GF-D8 (cell line): Measurements from ENCODE around the gene TEX2.
"Not testable (repeated sequence)": the region's sequence is repeated elsewhere in the genome, so short reads cannot be mapped to it uniquely, and the experiment has no call there.

ENCODE experiments used
- DNase-seq: peaks from one replicate; lab custom pipeline; 2025; lab: John Stamatoyannopoulos, UW

TEX2 gene

DNA sequence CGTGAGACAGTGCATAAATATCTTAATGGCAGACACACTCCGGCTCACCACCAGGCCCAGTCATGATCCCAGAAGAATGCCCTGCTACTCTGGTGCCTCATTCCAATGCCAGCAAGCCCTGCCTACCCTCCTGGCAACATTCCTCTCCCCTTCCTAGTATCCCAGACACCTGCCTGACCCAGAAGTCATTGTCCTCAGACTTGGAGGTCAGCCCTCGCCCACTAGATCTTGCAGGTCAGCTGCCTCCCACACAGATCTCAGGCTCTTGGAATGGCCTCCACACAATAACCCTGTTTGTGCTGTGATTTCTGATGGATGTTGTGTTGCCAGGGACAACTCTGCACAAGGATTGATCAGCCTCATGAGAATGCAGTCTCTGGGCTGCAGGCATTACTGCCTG lies 1.8 kb upstream of the TEX2 start:
- DNase-seq = no peak

DNA sequence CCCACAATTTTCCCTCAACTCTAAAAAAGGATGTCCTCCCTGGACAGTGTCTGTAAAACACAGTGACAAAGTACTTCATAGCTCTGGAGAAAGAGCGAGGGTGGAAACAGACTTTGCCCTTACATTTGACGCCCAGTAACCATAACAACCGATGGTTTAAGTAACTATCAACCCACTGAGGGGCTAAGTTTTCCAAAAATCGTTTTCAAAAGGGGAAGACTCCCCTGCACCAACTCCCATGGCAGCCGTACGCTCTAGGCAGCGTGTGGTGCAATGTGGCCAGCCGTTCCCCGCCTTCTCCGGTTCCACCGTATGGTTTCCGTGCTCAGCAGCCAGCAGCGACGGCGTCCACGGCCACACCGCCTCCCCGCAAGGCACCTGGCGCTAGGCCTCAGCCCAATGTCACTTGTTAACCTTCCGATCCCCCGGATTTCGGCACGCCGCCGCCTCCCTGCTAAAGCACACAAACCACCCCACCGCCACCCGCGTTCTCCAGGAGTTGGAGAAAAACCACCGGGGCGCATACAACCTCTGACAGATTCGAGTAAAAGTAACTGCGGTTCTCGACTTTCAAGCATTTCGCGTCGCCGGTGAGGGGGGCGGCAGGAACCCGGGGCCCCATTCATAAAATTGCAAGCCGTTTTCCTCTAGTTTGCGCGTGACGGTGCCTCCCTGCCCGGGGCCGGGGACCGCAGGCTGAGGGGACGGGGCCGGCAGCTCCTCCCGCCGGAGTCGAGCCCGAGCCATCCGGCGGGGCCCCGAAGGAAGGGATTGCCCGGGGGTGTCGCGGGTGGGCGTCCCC lies 661 bp downstream of the TEX2 start:
- DNase-seq = peak; percentile 17

DNA sequence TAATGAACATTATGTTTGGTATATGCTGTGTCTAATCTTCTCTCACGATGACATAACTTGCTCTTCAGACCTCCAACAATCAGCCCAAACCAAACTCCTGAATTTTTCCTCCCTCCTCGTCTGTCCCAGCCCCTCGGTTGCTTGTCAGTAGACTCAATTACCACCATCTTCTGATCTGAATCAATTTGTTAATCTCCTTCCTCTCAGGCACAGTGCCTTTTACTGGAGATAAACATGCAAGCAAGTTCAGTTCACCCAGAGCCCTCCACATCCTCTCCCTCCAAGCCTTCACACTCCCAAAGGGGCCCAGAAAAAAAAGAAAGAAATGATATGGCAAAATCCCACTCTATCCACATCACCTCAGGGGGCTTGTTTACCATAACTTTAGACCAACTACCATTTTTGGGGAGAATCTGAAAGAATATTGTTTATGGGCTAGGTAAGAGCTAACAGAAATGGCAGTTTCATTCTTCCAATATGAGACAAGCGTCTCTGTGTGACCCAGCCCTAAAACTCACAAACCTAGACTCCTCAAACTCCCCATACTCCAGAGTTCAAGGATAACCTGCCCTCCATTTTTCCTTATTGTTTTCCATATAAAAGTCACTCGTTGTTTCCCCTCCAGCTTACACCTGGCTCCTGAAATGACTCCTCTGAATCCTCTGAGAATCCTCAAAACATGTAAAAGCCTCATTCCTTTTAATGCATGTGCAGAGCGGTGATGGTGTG lies 1.5 kb downstream of the TEX2 start:
- DNase-seq = no peak

DNA sequence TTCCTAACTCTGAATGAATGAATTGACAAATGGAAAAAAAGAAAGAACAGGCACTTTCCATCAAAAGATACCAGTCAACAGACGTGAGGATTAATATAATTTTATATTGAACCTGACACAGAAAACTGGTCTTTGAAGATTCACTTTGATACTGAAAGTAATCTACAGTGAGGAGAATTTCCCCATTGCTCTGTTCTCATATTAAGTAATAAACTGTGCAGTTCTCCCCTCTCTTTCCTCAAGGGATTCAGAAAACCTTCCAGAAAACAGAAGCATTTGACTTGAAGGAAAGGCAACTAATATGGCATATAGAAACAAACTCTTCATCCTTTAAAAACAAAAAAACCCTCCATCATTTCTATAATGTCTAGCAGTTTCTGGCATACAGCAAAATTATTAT lies 2.2 kb downstream of the TEX2 start:
- DNase-seq = no peak

DNA sequence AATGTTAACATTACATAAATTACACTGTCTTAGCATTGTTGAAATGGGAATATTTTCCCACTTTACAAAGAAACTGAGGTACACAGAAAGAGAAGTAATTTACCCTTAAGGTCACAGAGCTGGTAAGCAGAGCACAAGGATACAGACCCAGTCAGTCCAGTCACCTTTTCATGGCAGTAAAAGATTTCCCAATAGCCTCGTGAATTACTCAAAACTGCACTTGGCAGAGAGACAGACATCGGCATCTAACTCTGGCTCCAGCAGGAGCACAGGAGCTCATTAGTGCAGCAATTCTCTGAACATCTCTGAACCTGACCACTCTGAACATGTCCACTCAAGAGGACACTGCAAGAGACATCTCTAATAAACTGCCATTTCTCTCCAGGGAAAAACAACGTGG lies 3.1 kb downstream of the TEX2 start:
- DNase-seq = peak; percentile 9

DNA sequence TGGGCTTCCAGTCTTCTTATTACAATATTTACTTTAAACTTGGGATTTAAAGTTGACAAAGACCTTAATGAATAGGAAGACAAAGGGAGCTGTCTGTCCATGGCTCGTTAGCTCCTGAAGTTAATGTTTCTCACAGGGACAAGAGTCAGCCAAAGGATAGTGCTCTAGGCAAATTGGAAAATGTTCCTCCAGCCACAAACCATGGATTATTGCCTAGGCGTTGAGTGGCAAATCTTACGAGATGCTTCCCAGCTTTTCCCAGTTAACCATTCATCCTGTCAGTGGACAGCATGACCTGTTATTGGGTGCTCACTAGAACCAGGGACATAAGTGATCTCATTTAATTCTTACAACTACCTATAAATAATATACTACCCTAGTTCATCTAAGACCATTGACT lies 3.6 kb downstream of the TEX2 start:
- no peak for DNase-seq

DNA sequence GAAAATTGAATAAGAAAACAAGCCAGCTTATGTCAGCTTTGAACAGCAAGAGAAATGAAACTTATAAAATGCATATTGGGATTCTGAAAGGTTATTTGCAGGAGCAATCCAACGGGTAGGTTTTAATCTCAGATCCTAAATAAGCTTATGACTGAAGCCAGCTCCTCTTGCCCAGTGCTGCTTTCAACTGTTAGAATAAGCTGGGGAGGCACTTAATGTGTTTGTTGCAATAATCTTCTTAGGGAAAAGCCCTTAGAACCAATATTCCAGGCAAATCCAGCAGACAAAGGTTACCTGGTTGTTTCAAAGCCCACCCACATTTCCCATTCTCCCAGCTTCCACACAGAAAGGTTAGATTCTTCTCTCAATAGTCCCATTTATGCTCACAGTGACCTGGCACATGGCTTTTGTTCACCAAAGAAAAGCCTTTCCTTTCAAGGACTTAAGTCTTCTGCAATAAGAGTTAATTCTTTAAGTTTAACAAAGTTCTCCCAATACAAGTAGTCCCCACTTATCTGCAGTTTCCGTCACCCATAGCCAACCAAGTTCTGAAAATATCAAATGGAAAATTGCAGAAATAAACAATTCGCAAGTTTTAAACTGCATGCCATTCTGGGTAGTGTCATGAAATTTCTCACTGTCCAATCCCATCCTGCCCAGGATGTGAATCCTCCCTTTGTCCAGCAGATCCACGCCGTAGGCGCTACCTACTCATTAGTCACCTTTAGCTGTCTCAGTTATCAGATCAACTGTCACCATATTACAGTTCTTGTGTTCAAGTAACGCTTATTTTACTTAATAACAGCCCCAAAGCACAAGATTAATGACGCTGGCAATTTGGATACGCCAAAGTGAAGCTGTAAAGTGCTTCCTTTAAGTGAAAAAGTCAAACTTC lies 5.9 kb downstream of the TEX2 start:
- DNase-seq = no peak

DNA sequence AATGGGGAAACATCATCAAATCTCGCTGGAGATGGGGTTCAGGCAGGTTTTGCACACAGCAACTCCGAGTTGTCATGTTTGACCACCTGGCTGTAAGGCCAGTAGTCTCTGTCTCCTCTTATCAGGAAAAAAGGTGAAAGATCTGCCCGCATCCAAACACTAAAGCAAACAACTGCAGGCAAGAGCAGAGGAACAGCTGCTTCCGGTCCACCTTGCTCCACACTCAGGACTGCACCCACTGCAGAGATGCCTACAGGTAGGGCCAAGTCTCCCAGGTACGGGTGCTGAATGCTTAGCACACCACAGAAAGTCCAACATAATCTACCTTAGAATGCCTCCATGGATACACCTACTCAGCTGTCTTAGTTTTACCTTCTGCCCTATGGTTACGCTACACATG lies 7.3 kb downstream of the TEX2 start:
- no peak for DNase-seq

DNA sequence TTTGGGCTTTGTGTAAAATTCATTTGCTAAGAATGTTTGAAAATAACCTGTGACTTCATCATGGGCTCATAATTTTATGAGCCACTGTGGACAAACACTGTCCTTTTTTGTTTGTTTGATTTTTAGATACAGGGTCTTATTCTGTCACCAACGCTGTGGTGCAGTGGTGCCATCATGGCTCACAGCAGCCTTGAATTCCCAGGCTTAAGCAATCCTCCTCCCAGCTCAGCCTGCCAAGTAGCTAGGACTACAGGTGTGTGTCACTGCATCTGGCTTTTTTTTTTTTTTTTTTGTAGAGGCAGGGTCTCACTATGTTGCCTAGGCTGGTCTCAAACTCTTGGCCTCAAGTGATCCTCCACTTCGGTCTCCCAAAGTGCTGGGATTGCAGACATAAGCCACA lies 8.3 kb downstream of the TEX2 start:
- no peak for DNase-seq

DNA sequence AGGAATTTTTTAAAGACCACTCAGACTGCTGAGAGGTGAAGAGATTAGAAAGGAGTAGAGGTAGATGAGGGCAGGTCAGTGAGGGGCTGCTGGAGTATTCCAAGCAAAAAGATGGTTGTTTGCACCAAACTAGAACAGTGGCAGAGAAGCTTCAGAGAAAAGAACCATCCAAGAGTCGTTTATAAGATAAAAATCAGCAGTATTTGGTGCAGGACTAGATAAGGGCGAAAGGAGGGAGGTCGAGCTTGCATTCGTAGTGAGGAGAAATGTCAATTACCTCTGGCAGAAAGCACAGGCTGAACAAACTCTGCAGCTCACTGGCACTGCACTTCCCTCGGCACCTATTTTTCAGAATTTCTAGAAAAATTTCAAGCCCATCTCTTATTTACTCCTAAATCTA lies 9.6 kb downstream of the TEX2 start:
- no peak for DNase-seq

DNA sequence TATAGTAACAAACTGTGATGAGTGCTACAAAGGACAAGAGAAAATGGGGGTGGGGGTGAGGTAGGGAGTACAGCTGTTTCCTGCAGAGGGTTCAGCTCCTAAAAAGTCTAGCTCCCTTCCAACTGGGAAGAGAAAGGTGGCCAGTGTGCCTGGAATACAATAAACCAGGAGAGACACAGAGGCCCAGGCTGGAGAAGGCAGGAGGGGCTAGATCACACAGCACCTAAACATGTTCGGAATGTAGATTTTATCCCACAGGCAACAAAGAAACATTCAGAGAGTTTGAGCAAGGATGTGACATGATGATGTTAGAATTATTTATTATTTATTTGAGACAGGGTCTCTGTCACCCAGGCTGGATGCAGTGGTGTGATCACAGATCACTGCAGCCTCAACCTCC lies 10.2 kb downstream of the TEX2 start:
- DNase-seq = no peak

DNA sequence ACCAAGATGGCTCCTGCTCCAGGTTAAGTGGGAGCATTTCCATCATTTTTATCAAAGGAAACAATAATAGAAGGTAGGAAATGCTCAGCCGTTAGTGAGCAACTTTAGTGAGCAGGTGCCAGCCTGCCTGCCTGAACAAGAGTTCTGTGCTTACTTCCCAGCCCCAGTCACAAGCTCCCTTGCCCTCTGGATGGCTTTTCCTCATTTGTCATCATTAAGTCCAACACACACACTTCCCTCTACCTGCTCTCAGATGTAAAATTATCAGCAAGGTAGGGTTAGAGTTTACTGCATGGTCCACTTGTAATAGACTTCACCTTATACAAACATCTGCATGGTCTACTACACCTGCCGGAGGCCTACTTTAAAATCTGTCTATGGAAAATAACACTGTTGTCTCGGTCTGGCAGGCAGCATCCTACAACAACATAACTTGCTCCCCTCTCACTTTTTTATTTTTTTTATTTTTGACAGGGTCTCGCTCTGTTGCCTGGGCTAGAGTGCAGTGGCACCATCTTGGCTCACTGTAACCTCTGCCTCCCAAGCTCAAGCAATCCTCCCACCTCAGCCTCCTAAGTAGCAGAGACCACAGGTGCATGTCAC lies 12.7 kb downstream of the TEX2 start:
- no peak for DNase-seq

DNA sequence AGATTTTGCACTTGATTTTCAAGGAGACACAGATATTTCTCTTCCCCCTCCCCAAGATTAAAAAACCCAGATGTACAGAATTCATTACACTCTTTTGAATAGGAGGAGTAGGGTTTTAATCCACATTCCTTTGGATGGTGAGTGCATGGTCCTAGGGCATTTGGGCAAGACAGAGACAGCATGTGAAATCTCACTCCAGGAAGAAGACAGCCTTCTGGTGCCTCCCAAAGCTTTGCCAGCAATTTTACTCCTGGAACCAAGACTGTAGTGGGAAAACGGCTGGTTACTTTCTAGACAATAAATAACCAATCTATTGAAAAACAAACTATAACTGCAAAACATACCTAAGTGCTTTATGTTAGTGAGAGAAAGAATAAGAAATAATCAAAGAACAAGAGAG lies 15.2 kb downstream of the TEX2 start:
- no peak for DNase-seq

DNA sequence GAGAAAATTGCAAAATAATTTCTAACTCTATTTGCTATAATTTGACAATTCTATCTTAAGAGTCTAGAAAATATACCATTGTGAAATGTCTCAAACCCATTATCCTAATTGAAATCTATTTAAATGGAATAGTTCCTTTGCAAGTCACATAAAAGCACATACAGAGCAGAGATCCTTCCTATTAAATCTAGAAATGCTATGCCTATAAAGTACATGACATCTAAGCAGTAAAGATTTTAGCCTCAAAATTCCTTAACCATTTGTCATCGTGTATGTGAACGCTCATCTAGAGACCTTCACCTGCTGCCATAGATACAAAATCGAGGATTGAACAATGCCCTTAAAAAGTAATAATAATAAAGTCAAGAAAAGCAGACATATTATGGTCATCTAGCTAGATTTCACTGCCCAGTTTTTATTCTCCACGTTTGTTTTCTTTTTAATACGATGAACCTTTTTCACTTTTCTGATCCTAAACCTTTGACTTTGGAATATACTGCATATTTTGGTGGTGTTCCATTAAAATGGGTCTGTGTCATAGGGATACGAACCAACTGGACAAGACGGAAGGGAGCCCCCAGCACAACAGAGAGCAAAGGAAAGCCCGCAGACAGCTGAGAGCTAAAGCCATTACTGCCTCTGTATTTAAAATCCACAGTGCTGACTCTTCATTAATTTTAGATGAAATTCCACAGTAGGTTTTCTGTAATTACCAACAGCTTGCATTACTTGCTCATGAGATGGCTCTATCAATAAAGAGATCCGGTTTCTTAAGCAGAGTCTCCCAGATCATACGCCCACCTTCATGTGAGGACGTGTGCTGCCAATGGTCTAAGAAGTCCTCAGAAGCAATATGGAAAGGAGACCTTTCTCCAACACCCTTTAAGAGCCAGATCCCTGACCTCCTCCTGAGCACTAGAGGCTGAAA lies 17.6 kb downstream of the TEX2 start:
- DNase-seq = no peak

DNA sequence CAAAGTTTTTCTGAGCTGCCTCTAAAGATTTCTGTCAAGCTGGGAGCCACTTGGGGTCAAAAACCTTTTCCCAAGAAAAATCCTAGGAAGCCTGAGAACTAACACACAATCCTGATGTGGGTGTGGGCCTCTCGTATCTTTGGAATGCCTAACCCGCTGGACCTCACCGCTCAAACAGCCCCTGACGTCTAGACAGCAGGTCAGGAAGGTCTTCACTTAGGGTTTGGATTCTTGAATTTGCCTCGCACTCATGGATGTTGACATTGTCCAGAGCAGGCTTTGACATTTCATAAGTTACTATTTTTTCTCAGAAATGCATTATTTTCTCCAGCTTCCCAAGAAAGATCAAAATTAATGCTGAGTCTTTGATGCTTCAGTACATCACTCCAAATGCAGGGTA lies 18.9 kb downstream of the TEX2 start:
- DNase-seq = no peak

DNA sequence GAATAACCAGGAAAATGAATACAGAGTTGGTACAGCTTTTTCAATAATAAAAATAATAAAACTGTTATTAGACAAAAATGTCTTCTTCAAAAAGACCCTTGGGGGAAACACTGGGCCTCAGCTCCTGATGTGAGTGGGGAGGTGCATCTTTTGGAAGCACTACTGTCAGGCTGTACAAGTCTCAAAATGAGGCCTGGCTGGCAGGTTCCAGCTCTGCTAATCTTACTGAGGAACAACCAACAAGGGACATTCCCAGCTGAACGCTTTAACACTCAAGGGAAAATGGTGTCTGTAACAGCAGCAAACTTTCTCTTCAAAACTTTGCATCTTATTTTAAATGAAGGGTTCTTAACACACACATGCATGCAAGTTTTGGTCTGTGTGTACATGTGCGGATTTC lies 19.7 kb downstream of the TEX2 start:
- DNase-seq = no peak

DNA sequence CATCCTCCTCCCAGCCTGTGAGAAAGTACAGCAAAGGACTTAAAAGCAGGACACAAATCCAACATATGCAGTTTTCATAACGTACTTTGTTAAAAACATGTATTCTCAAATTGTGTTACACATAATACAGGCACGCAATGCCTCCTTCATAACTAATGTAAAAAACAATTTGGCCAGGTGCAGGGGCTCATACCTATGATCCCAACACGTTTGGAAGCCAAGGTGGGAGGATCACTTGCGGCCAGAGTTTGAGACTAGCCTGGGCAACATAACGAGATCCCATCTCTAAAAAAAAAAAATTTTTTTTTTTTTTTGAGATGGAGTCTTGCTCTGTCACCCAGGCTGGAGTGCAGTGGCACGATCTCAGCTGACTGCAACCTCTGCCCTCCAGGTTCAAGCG lies 20.4 kb downstream of the TEX2 start:
- DNase-seq = no peak

DNA sequence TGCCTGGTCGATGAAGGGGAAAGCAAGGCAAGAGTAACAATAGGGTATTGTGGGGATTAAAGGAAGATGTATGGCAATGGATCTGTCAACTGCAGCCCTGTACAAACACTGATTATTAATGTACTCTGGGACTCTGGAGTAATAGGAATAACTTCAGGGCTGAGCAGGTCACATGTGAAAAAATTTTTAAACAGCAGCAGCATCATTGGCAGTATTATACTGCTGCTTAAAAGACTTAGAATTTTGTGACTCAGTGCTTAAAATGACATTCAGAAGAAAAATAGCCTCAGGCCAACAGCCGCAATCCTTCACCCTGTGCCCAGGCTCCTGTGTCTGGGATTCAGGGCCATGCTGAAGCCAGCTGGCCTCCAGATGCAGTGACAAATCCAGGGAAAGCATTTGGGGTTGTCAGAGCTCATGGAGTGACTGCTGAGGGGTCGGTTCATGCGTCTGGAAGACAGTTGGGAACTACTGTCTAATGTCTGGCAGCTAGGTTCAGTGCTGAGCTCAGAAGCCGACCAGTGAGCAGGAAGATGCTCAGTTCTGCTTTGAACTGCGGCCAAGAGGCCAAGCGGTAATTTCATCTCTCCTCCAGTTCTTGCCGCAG lies 22.2 kb downstream of the TEX2 start:
- no peak for DNase-seq

DNA sequence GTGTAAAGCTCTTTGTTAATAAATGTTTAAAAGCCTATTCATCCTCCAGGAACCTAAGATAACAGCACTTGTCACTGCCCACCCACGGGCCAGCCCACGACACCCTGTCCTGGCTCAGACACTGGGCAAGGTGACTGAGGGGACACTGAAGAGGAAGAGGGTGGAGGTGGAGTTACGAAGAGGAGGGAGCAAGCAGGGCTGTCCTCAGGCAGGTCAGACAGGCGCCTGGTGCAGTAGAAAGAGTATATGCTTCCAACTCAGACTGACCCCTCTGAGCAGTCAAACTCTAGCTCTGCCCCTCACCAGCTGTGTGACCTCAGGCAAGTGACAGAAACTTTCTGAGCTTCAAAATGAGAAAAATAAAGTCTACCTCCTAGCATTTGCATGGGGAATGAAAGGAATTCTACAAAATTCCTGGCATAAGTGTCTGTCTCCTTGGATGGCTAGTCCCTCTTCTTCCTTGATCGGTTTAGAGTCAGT lies 22.8 kb downstream of the TEX2 start:
- no peak for DNase-seq

DNA sequence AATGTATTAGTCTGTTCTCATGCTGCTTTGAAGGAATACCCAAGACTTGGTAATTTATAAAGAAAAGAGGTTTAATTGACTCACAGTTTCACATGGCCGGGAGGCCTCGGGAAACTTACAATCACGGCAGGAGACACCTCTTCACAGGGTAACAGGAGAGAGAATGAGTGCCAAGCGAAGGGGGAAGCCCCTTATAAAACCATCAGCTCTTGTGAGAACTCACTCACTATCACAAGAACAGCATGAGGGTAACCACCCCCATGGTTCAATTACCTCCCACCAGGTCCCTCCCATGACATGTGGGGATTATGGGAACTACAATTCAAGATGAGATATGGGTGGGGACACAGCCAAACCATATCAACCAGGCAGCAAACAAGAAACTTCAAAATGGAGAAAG lies 24.6 kb downstream of the TEX2 start:
- not testable (repeated sequence) for DNase-seq
